ENCODE measurements around the gene CYP2U1. TPM values are rescaled to one million over a fixed set of nuclear protein-coding genes. Genes with fewer than 3 reads are reported as not detected.
A peak's percentile ranks its signal among the peaks of the same experiment; 100 is the strongest.

Gene CYP2U1
- total and polyA plus RNA-seq, 2 donors from 2014 or later: 5.9 to 6.3 TPM

- peaks cover 0 to 13% (median 5%) of the 10 kb centered on the region in 3 donors for H3K4me1 ChIP-seq (ENCODE audit: control insufficient read depth in 2 of 3, insufficient read depth in 2 of 3, low read depth in 1 of 3, low read length in 3 of 3)
- no peaks in the 10 kb centered on the region for H3K27me3 ChIP-seq (ENCODE audit: control insufficient read depth, insufficient read depth, low read length)
- no peak for DNase-seq
- H3K36me3 ChIP-seq (ENCODE audit: control insufficient read depth in 2 of 3, insufficient read depth in 3 of 3, low read length in 3 of 3): no peaks in the 10 kb centered on the region
- H3K9ac ChIP-seq (ENCODE audit: low read length in 3 of 3): no peak overlapping the region
- H3K4me3 ChIP-seq (ENCODE audit: low read length in 3 of 3): peak overlapping the region in 1 of 3 donors; percentile 9
- H3K9me3 ChIP-seq (ENCODE audit: control insufficient read depth in 2 of 3, insufficient read depth in 1 of 3, low read length in 3 of 3): no peaks in the 10 kb centered on the region
- H3K27ac ChIP-seq (ENCODE audit: low read depth in 2 of 2, low read length in 2 of 2): no peak overlapping the region
- no peak for TF ChIP-seq CTCF (IDR thresholded peaks at IDR 0.05; ENCODE audit: borderline replicate concordance, extremely low read depth, insufficient read depth)
- intact Hi-C loops (cut with DNase I): no loop called here
- no peak for FAIRE-seq
These were observed 60.7 kb downstream of the CYP2U1 start for GRCh38 chr4:107991945-107992630.

GRCh38 chr4:107993969-107994368, 62.6 kb downstream of the CYP2U1 start:
- no peak for FAIRE-seq
- intact Hi-C loops (cut with DNase I): no loop called here
- H3K4me1 ChIP-seq (ENCODE audit: control insufficient read depth in 2 of 3, insufficient read depth in 2 of 3, low read depth in 1 of 3, low read length in 3 of 3): peaks cover 0 to 11% (median 7%) of the 10 kb centered on the region in 3 donors

GRCh38 chr4:107994894-107995293, 63.5 kb downstream of the CYP2U1 start:
- H3K27me3 ChIP-seq (ENCODE audit: control insufficient read depth, insufficient read depth, low read length): no peaks in the 10 kb centered on the region
- no peaks in the 10 kb centered on the region for H3K36me3 ChIP-seq (ENCODE audit: control insufficient read depth in 2 of 3, insufficient read depth in 3 of 3, low read length in 3 of 3)
- no peaks in the 10 kb centered on the region for H3K9me3 ChIP-seq (ENCODE audit: control insufficient read depth in 2 of 3, insufficient read depth in 1 of 3, low read length in 3 of 3)
- FAIRE-seq (no peak), DNase-seq (no peak)
- no peak overlapping the region for H3K4me3 ChIP-seq (ENCODE audit: low read length in 3 of 3)
- no peak overlapping the region for H3K27ac ChIP-seq (ENCODE audit: low read depth in 2 of 2, low read length in 2 of 2)
- peaks cover 0 to 9% (median 2%) of the 10 kb centered on the region in 3 donors for H3K4me1 ChIP-seq (ENCODE audit: control insufficient read depth in 2 of 3, insufficient read depth in 2 of 3, low read depth in 1 of 3, low read length in 3 of 3)
- no peak for TF ChIP-seq CTCF (IDR thresholded peaks at IDR 0.05; ENCODE audit: borderline replicate concordance, extremely low read depth, insufficient read depth)
- H3K9ac ChIP-seq (ENCODE audit: low read length in 3 of 3): no peak overlapping the region
- intact Hi-C loops (cut with DNase I): no loop called here

More at GRCh38 chr4:107993969-107994368, 62.6 kb downstream of the CYP2U1 start:
- no peak for DNase-seq
- H3K27ac ChIP-seq (ENCODE audit: low read depth in 2 of 2, low read length in 2 of 2): no peak overlapping the region
- H3K4me3 ChIP-seq (ENCODE audit: low read length in 3 of 3): no peak overlapping the region
- no peaks in the 10 kb centered on the region for H3K9me3 ChIP-seq (ENCODE audit: control insufficient read depth in 2 of 3, insufficient read depth in 1 of 3, low read length in 3 of 3)
- TF ChIP-seq CTCF (IDR thresholded peaks at IDR 0.05; ENCODE audit: borderline replicate concordance, extremely low read depth, insufficient read depth): no peak
- H3K27me3 ChIP-seq (ENCODE audit: control insufficient read depth, insufficient read depth, low read length): no peaks in the 10 kb centered on the region
- no peak overlapping the region for H3K9ac ChIP-seq (ENCODE audit: low read length in 3 of 3)
- H3K36me3 ChIP-seq (ENCODE audit: control insufficient read depth in 2 of 3, insufficient read depth in 3 of 3, low read length in 3 of 3): no peaks in the 10 kb centered on the region
